ENCODE results near the gene ZNF701.
"Not testable (repeated sequence)": the region's sequence is repeated elsewhere in the genome, so short reads cannot be mapped to it uniquely, and the experiment has no call there.

The ZNF701 gene

DNA sequence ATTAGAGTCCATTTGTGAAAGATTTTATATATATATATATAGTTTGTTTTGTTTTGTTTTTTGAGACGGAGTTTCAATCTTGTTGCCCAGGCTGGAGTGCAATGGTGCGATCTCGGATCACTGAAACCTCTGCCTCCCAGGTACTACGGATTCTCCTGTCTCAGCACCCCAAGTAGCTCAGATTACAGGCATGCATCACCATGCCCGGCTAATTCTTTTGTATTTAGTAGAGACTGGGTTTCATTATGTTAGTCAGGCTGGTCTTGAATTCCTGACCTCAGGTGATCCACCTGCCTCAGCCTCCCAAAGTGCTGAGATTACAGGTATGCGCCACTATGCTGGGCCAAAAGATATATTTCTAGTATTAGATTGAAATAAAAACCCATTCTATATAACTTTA, 4.0 kb upstream of the ZNF701 start:
- TF ChIP-seq, protein P1, sequence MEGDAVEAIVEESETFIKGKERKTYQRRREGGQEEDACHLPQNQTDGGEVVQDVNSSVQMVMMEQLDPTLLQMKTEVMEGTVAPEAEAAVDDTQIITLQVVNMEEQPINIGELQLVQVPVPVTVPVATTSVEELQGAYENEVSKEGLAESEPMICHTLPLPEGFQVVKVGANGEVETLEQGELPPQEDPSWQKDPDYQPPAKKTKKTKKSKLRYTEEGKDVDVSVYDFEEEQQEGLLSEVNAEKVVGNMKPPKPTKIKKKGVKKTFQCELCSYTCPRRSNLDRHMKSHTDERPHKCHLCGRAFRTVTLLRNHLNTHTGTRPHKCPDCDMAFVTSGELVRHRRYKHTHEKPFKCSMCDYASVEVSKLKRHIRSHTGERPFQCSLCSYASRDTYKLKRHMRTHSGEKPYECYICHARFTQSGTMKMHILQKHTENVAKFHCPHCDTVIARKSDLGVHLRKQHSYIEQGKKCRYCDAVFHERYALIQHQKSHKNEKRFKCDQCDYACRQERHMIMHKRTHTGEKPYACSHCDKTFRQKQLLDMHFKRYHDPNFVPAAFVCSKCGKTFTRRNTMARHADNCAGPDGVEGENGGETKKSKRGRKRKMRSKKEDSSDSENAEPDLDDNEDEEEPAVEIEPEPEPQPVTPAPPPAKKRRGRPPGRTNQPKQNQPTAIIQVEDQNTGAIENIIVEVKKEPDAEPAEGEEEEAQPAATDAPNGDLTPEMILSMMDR (IDR thresholded peaks at IDR 0.05; ENCODE audit: unreplicated experiment in 3 of 3) = no peak
- H3K9me3 Mint-ChIP-seq = peaks cover 12% of the 10 kb centered on the region
- peaks cover 61% of the 10 kb centered on the region for H3K36me3 Mint-ChIP-seq (ENCODE audit: low read depth)
- no peaks in the 10 kb centered on the region for H3K27me3 Mint-ChIP-seq (ENCODE audit: low read depth)
- H3K4me3 Mint-ChIP-seq = no peak overlapping the region
- no peak overlapping the region for H3K27ac Mint-ChIP-seq
- peaks cover 15% of the 10 kb centered on the region for H3K4me1 Mint-ChIP-seq

GRCh38 chr19:52566588-52566987, 3.5 kb upstream of the ZNF701 start:
- H3K4me3 Mint-ChIP-seq = no peak overlapping the region

DNA sequence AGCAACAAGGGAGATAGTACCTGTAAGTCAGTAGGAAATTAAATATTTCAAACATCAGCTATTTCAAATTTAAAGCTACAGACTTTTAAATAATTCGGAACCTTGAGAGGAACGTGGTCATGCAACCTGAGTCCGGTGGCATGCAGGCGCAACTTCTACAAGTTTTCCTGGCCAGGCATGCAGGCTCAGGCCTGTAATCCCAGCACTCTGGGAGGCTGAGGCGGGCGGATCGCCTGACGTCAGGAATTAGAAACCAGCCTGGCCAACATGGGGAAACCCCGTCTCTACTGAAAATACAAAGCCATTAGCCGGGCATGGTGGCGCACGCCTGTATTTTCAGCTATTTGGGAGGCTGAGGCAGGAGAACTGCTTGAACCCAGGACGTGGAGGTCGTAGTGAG, 2.2 kb upstream of the ZNF701 start:
- TF ChIP-seq, protein P1 (IDR thresholded peaks at IDR 0.05; ENCODE audit: unreplicated experiment in 3 of 3) = no peak
- Mint-ChIP-seq H3K27ac (no peak overlapping the region), H3K4me3 (peak overlapping the region in 1 of 3 experiments; percentile 23), H3K9me3 (peaks cover 6% of the 10 kb centered on the region), H3K36me3 (ENCODE audit: low read depth) (peaks cover 52% of the 10 kb centered on the region), H3K27me3 (ENCODE audit: low read depth) (no peaks in the 10 kb centered on the region), H3K4me1 (peaks cover 20% of the 10 kb centered on the region)

More at GRCh38 chr19:52566588-52566987, 3.5 kb upstream of the ZNF701 start:
- peaks cover 19% of the 10 kb centered on the region for H3K4me1 Mint-ChIP-seq
- no peaks in the 10 kb centered on the region for H3K27me3 Mint-ChIP-seq (ENCODE audit: low read depth)
- H3K36me3 Mint-ChIP-seq (ENCODE audit: low read depth) = peaks cover 58% of the 10 kb centered on the region
- H3K9me3 Mint-ChIP-seq = peaks cover 10% of the 10 kb centered on the region
- no peak overlapping the region for H3K27ac Mint-ChIP-seq
- TF ChIP-seq, protein P1 (IDR thresholded peaks at IDR 0.05; ENCODE audit: unreplicated experiment in 3 of 3) = no peak

DNA sequence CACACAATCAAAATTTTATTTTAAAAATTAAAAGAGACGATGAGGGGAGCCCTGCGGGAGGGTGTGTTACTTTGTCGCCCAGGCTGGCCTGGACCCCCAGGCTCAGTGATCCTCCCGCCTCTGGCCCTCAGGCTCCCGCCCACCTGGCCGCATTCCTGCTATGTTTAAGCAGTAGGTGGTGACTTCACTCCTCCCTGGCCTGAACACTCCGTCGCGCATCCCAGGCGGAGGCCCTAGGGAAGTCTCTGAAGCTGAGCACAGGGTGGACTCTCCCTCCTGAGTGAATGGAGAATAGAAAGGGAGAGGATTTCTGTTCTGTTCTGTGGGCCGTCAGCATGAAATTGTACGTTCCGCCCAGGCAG, 468 bp upstream of the ZNF701 start:
- peak overlapping the region; percentile 84 to 92 (median 88) for H3K27ac Mint-ChIP-seq
- H3K36me3 Mint-ChIP-seq (ENCODE audit: low read depth) = peaks cover 47% of the 10 kb centered on the region
- not testable (repeated sequence) for H3K9me3 Mint-ChIP-seq

DNA sequence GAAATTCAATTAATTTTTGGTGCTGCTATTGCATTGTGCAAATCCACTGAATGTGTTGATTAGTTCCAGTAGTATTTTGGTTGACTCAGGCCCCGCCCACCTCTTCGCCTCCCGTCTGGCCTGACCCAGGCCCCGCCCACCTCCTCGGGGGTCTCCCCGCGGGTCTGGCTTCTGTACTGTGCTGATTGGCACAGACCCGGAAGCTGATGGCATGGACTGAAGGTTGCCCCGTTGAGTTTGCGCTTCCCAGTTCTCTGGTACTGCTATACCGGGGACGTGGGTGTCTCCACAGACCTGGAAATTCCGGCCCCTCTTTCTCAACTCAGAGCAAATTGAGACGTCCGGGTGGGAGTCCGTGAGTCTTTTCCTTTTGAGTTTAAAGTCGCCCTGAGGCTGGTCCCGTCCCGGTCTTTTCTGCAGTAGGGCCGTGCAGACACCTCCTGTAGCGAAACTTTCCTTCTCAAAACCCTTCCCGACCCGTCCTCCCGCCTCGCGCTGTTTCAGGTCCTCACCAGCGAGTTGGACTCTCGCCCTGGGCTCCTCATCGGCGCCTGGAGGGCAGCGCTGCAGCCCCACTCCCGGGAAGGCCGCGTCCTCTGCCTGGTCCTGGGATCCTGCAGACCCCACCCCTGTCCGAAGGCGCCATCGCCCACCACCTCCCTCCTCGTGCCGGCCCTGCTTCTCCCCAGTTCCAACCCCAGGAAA, 14.8 kb downstream of the ZNF701 start:
- Mint-ChIP-seq H3K36me3 (ENCODE audit: low read depth) (peaks cover 86% of the 10 kb centered on the region), H3K27ac (no peak overlapping the region), H3K4me3 (no peak overlapping the region), H3K9me3 (peaks cover 14% of the 10 kb centered on the region), H3K27me3 (ENCODE audit: low read depth) (no peaks in the 10 kb centered on the region), H3K4me1 (no peaks in the 10 kb centered on the region)
- TF ChIP-seq, protein P1 (IDR thresholded peaks at IDR 0.05; ENCODE audit: unreplicated experiment in 3 of 3) = no peak

More for the DNA sequence above, 468 bp upstream of the ZNF701 start:
- H3K27me3 Mint-ChIP-seq (ENCODE audit: low read depth) = not testable (repeated sequence)
- Mint-ChIP-seq H3K4me3 (peak overlapping the region; percentile 90 to 95 (median 92)), H3K4me1 (peaks cover 20% of the 10 kb centered on the region)

- TF ChIP-seq, protein P1 (IDR thresholded peaks at IDR 0.05; ENCODE audit: unreplicated experiment in 3 of 3) = no peak
- Mint-ChIP-seq H3K27ac (no peak overlapping the region), H3K4me3 (no peak overlapping the region), H3K36me3 (ENCODE audit: low read depth) (peaks cover 86% of the 10 kb centered on the region), H3K4me1 (no peaks in the 10 kb centered on the region), H3K9me3 (peaks cover 14% of the 10 kb centered on the region), H3K27me3 (ENCODE audit: low read depth) (no peaks in the 10 kb centered on the region)
Measured at GRCh38 chr19:52585604-52586003, 15.5 kb downstream of the ZNF701 start.
